ENCODE measurements around the gene KLRK1.

- TF ChIP-seq, protein P1, sequence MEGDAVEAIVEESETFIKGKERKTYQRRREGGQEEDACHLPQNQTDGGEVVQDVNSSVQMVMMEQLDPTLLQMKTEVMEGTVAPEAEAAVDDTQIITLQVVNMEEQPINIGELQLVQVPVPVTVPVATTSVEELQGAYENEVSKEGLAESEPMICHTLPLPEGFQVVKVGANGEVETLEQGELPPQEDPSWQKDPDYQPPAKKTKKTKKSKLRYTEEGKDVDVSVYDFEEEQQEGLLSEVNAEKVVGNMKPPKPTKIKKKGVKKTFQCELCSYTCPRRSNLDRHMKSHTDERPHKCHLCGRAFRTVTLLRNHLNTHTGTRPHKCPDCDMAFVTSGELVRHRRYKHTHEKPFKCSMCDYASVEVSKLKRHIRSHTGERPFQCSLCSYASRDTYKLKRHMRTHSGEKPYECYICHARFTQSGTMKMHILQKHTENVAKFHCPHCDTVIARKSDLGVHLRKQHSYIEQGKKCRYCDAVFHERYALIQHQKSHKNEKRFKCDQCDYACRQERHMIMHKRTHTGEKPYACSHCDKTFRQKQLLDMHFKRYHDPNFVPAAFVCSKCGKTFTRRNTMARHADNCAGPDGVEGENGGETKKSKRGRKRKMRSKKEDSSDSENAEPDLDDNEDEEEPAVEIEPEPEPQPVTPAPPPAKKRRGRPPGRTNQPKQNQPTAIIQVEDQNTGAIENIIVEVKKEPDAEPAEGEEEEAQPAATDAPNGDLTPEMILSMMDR (IDR thresholded peaks at IDR 0.05; ENCODE audit: poor library complexity, severe bottlenecking) = no peak
- no peak for TF ChIP-seq EZH2 (IDR thresholded peaks at IDR 0.05; ENCODE audit: borderline replicate concordance, insufficient read depth, low read length, poor library complexity, severe bottlenecking)
- no peak for TF ChIP-seq REST (IDR thresholded peaks at IDR 0.05; ENCODE audit: borderline replicate concordance)
These were observed 1.0 kb downstream of the KLRK1 start for GRCh38 chr12:10388624-10389413.

All from neural cell (in vitro differentiated cells).